Activated T-cell treated with anti-CD3 and anti-CD28 coated beads for 24 hours (primary cell): ENCODE data around the gene KLF13.

Source experiments
- DNase-seq: peaks from one replicate; pipeline ENCODE4 v3.0.0-alpha.2; 2020; ENCODE audit warnings: low read depth

KLF13 gene

DNA sequence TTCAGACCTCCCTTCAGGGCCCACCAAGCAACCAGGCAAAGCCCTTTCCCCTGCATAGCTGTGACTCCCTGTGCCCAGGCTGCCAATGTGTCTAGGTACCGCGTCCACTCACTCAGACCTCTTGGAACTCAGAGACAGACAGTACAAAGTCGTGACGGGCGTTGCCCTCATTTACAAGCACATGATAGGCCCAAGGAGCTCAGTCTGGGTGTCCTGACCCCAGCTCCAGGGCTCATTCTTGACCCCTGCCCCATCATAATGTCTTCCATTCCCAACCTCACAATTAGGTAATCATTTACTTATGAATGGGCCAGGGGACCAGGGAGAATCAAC, 56.0 kb downstream of the KLF13 start:
- no peak for DNase-seq

DNA sequence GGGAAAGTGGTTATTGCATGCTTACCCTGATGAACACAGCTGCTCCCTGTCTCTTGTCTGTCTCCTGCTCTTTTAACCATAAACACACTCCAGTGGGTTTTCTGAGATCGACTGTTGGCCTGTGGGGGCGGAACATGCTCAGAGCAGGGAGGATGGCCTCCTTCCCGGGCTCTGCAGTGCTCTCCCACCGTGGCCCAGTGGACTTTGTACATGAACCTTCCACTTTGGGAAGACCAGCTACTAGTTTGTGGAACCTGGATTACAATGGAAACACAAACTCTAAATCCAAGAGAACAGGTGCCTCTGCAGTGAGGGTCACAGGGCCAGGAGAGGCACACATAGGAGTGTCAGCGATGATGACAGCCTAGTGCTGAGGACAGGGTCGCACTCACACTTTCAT, 56.5 kb downstream of the KLF13 start:
- no peak for DNase-seq

DNA sequence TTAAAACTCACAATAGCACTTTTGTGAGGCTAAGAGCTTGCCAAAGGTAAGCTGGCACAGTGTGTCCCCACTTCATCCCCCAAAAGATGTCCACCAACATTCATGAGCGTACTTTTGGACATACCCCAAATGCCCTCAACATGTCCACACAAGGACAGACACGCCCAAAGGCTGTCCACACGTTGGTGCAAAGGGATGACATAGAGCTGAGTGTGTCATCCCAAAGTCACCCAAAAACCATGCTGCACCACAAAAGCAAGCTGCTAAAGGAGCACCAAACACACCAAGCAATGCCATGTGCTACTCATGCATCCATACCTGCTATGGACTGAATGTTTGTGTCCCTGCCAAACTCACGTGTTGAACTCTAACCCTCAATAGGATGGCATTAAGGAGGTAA, 57.9 kb downstream of the KLF13 start:
- DNase-seq: no peak

GRCh38 chr15:31385736-31386135, 59.1 kb downstream of the KLF13 start:
- DNase-seq: no peak

DNA sequence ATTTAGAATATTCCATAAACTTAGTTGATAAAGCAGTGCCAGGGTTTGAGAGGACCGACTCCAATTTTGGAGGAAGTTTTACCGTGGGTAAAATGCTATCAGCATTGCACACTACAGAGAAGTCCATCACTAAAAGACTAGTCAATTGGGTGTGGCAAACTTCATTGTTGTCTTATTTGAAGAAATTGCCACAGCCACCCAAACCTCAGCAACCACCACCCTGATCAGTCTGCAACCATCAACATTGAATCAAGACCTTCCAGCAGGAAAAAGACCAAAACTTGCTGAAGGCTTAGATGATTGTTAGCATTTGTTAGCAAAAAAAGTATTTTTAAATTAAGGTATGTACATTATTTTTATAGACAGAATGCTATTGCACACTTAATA, 60.5 kb downstream of the KLF13 start:
- DNase-seq: no peak

- DNase-seq: peak; percentile 18
Measured at GRCh38 chr15:31387479-31388118, 61.0 kb downstream of the KLF13 start.

DNA sequence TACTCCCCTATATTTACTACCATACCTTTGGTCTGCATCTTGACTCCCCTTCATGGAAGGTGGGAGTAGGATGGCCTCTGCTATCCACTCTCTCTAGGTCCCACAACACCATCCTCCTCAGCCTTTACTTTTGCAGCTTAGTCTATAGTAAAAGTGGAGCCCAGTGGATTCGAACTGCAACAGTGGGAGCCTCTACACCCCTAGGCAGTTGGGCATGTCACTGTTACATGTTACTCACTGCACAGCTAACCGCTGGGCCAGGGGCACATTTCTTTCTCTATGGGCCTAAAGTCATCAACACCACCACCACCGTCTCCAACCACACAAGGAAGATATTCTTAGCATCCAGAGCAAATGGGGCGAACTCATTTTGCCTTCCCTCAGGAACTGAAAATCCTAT, 62.9 kb downstream of the KLF13 start:
- no peak for DNase-seq

DNA sequence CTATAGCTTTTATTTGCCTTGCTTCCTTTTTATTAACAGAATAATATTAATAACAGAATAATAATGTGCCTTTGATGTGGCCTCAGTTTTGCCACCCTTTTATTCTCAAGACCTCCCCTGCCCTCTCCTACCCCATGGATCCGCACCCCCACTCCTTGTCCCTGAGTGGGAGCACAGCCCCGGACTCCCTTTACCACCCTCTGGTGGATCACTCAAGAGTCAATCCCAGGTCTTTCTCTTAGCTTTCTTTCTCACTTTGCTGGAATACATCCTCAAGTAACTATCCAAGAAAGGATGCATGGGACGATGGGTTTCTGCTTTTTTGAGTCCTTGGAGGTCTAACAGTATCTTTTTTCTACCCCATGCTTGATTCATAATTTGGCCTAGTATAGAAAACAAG, 63.4 kb downstream of the KLF13 start:
- no peak for DNase-seq

- DNase-seq: no peak
Measured at GRCh38 chr15:31390777-31391486, 64.3 kb downstream of the KLF13 start.

DNA sequence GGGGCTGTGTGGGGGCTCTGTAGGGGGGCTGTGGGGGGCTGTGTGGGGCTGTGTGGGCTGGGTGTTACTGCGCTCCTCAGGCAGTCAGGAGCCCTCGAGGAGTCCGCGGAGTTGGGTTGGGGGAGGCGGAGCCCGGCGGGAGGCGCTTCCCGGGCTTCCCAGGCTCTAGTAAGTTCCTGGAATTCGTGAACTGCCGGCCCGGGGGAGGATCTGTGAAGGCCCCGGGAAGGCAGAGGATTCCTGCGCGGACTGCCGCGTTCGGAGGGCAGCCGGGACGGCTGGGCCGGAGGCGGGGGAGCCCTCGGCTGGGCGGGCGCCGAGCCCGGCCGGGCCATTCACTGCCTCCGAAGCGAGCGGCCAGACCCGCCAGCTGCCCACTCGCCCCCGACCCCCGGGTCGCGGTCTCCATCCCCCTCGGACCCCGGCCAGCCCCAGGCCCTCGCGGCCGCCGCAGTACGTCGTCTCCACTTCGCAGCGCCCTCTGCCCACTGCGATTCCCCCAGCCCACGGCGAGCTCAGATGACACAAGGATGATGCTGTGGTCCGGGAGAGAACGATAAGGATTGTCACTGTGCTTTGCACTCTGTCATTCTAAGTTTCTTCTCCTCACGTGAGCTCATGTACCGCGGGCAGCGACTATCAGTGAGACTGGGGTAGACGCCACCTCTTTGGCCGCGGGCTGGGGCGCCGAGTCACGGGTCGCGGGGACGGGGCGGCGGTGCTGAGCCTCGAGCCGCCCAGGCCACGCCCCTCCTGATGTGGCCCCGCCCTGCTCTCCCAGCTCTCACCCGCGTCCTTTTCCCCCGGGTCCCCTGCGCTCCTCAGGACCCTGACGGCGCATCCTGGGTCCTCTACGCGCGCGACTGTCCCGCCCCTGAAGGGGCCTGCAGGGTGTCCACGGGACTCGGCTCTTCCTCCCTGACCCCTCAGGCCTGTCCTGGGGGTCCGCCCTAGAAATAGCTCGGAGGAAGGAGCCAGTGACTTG, 65.3 kb downstream of the KLF13 start:
- DNase-seq: peak; percentile 68

- DNase-seq: no peak
Measured at GRCh38 chr15:31392761-31393401, 66.2 kb downstream of the KLF13 start.

DNA sequence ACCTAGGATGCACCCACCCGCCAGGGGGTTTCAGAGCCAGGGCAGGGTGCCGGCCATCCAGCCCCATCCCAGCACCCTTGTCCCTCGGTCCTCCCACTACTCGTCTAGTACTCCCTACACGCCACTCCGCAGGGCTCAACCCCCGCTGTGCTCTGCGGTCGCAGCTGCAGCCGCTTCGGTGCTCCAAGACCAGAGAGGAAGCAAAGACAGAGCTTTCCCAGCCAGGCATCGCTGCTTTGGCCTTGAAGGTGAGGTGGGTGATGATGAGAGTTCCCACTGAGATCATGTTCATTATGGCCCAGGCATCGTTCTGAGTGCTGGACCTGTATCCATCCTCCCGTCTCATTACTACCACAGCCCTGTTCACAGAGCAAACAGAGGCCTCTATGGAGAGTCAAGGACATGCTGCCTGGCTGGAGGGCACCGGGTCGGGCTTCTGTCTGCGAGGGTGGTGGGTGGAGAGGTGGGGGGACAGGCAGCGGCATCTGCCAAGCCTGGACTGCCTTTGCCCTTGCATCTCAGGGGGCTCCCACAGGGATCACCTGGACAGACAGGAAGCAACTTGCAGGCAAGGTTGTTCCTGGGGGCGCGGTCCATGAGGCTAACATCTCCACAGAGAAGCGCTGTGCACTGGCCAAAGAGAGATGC, 66.9 kb downstream of the KLF13 start:
- DNase-seq: no peak

DNA sequence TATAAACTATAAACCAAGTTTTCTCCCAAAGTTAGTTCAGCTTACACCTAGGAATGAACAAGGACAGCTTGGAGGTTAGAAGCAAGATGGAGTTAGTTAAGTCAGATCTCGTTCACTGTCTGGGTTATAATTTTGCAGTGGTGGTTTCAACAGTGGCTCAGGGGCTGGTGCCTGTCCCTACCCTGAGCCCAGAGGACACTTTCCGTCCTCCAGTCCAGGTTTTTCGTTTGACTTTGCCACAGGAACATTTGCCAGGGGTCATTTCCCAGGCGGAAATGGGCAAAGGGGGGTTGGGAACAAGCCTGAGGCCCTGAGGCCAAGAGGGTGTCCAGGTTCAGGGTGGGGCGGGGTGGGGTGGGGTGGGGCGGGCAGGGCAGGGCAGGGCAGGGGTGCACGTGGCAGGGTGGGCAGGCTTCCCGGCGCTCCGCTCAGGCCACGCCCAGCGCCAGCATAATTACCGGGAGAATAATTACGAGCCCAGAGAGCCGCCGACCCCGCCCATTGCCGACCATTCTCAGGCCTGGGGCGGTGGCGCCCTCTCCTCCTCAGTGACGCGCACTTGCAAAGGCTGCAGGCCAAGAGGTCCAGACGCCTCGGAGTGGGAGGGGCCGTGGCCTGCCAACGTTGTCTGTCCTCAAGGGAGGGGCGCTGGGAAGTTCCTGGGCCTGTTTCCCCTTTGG, 70.4 kb downstream of the KLF13 start:
- DNase-seq: no peak

GRCh38 chr15:31397851-31398661, 71.4 kb downstream of the KLF13 start:
- DNase-seq: no peak

- DNase-seq: no peak
Measured at GRCh38 chr15:31398677-31399301, 72.2 kb downstream of the KLF13 start.

DNA sequence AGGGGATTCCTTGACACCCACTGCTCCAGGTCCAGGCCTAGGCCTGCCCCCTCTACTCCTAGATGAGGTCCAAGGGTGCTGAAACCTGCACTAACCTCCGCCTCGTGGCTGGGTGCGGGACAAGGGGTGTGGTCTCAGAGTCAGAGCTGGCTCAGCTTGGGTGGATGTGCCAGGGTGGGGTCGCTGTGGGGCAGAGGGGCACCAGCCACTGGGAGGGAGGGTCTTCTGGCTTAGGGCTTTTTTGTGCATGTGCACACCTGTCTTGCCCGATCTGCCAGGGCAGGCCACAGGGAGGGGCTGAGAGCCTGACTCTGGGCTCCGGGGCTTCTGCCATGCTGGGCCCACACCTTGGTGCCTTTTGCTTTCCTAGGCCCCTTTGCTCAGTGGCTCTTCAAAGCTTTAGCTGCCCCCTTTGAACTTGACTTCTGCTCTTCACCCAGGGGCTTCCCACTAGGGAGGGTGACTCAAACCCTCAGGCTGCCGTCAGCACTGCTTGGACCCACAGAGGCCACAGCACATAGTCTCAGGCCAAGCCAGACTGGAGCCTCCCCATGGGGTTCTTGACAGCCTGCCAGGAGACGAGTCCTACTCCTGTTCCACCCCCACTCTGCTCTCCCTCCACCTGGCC, 73.0 kb downstream of the KLF13 start:
- no peak for DNase-seq

DNA sequence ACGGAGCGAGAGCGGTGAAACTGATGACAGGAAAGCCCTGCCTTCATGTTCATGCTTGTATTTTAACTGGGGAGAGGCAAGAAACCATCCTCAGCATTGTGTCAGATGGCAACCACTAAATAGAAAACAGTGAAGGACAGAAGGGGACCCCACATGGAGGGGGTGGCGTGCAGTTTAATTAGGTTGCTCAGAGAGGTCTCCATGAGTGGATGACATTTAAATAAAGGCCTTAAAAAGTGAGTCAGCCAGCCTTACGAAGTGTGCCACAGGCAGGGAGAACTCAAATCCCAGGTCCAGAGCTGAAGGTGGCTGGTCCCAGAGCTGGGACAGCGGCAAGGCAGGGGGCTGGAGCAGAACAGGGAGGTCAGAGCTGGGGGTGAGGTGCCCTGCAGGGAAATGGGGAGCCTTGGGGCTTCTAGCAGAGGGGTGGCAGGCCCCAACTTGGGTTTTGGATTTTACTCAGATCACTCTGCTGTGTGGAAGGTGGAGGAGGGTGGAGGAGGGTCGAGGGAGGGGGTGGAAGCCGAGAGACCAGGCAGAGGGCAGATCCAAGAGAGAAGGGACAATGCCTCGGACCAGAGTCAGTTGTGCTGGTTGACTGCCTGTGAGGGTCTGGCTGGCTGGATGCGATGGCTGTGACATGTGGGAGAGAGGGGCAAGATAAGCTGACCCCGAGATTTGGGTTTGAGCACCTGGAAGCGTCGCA, 73.7 kb downstream of the KLF13 start:
- no peak for DNase-seq

- DNase-seq: no peak
Measured at GRCh38 chr15:31401282-31401681, 74.6 kb downstream of the KLF13 start.

- no peak for DNase-seq
Measured at GRCh38 chr15:31402003-31402402, 75.4 kb downstream of the KLF13 start.
